Endothelial cell of umbilical vein (primary cell): ENCODE data around the gene ADA. TPM values are rescaled to one million over a fixed set of nuclear protein-coding genes. Genes with fewer than 3 reads are reported as not detected.

Source experiments
- BruUV-seq: library from RNA; stranded (reverse); fragments of 400-500 nt; replicated peaks from 2 replicates; lab custom pipeline; 2021; lab: Mats Ljungman, UMichigan
- CTCF ChIA-PET: fragments of 300-600, 350-600 bp; sonication (Branson Sonifier 250); formaldehyde crosslinking; loops from one replicate; lab custom pipeline; 2021; ENCODE audit warnings: antibody characterized with exemption, inconsistent platforms; lab: Charles Lee
- POLR2A ChIA-PET: fragments of 300-600, 350-600 bp; sonication (Branson Sonifier 250); formaldehyde crosslinking; loops from one replicate; lab custom pipeline; 2021; ENCODE audit warnings: antibody characterized with exemption, inconsistent platforms; lab: Charles Lee
- DNase-seq: peaks from one replicate; pipeline ENCODE4 v3.0.0-alpha.2; 2011; ENCODE audit warnings: low read depth, low spot score
- FAIRE-seq: peaks from 2 replicates; lab custom pipeline; 2011; peaks lifted over from hg19 to GRCh38; lab: Jason Lieb, UNC
- H2AFZ ChIP-seq: 2 replicates; pipeline ENCODE4 v1.6.0; 2012; ENCODE audit warnings: low read depth, low read length, control low read depth, inconsistent platforms
- H3K27ac ChIP-seq: 2 replicates; pipeline ENCODE4 v1.5.1; 2011; ENCODE audit warnings: low read depth, mild to moderate bottlenecking, control low read depth, low read length, moderate library complexity; ENCODE audit not compliant: insufficient read depth
- H3K27me3 ChIP-seq, 2 experiments: 2 replicates each; pipeline versions ENCODE4 v1.6.0 to v1.6.1; 2011; ENCODE audit warnings: low read length in 2 of 2, mixed read lengths in 1 of 2; ENCODE audit not compliant: control insufficient read depth in 2 of 2, insufficient read depth in 2 of 2
- H3K36me3 ChIP-seq, 2 experiments: 2 replicates in 1 of 2; 3 replicates in 1 of 2; pipeline ENCODE4 v1.5.1; 2011; ENCODE audit warnings: low read length in 2 of 2, mild to moderate bottlenecking in 1 of 2, moderate library complexity in 1 of 2; ENCODE audit not compliant: control insufficient read depth in 2 of 2, insufficient read depth in 2 of 2; ENCODE audit errors: extremely low read depth in 1 of 2
- H3K4me1 ChIP-seq: 3 replicates; pipeline ENCODE4 v1.5.1; 2011; ENCODE audit warnings: mild to moderate bottlenecking, low read length; ENCODE audit not compliant: control insufficient read depth, insufficient read depth; ENCODE audit errors: extremely low read depth
- H3K4me2 ChIP-seq: 2 replicates; pipeline ENCODE4 v1.6.1; 2011; ENCODE audit warnings: low read length, control low read depth, mixed read lengths; ENCODE audit not compliant: insufficient read depth
- H3K4me3 ChIP-seq, 3 experiments: fragments of 200-600 bp in 1 of 3; sonication (generic), shearing (Covaris generic) in 1 of 3; replicated peaks in 1 of 3; 2 replicates each; pipeline ENCODE4 v1.5.1; 2011 to 2016; ENCODE audit warnings: control low read depth in 3 of 3, low read length in 3 of 3, mild to moderate bottlenecking in 2 of 3, inconsistent platforms in 1 of 3, low read depth in 1 of 3, moderate library complexity in 1 of 3; ENCODE audit not compliant: insufficient read depth in 1 of 3
- H3K79me2 ChIP-seq: 2 replicates; pipeline ENCODE4 v1.6.0; 2012; ENCODE audit warnings: low read length, inconsistent platforms; ENCODE audit not compliant: control insufficient read depth, insufficient read depth
- H3K9ac ChIP-seq: replicated peaks from 2 replicates; pipeline ENCODE3; 2011; ENCODE audit warnings: low read length, control low read depth; ENCODE audit not compliant: insufficient read depth; ENCODE audit errors: extremely low read depth
- H3K9me1 ChIP-seq: replicated peaks from 3 replicates; pipeline ENCODE4 v1.6.0; 2011; ENCODE audit warnings: mild to moderate bottlenecking, low read length; ENCODE audit not compliant: control insufficient read depth, insufficient read depth; ENCODE audit errors: extremely low read depth
- H3K9me3 ChIP-seq: replicated peaks from 2 replicates; pipeline ENCODE4 v1.5.1; 2012; ENCODE audit warnings: low read length, inconsistent platforms; ENCODE audit not compliant: control insufficient read depth, insufficient read depth
- H4K20me1 ChIP-seq: replicated peaks from 2 replicates; pipeline ENCODE3; 2011; ENCODE audit warnings: mild to moderate bottlenecking, low read length; ENCODE audit not compliant: control insufficient read depth, insufficient read depth; ENCODE audit errors: extremely low read depth
- EZH2 ChIP-seq: IDR thresholded peaks from 2 replicates; pipeline ENCODE4 v1.6.1; 2012; ENCODE audit warnings: borderline replicate concordance, low read depth, mild to moderate bottlenecking, moderate library complexity, low read length, inconsistent platforms; ENCODE audit not compliant: severe bottlenecking
- FOS ChIP-seq: IDR thresholded peaks from 2 replicates; pipeline ENCODE4 v1.6.1; 2011; ENCODE audit warnings: mild to moderate bottlenecking, low read length, moderate library complexity, borderline replicate concordance; ENCODE audit not compliant: insufficient read depth
- GATA2 ChIP-seq: IDR thresholded peaks from 2 replicates; pipeline ENCODE4 v1.7.0; 2011; ENCODE audit warnings: low read depth, mild to moderate bottlenecking, moderate library complexity, mixed read lengths, low read length; ENCODE audit not compliant: insufficient read length, insufficient read depth
- JUN ChIP-seq: IDR thresholded peaks from 2 replicates; pipeline ENCODE4 v1.6.1; 2011; ENCODE audit warnings: borderline replicate concordance, low read depth; ENCODE audit not compliant: insufficient read length, insufficient read depth
- MYC ChIP-seq: IDR thresholded peaks from one replicate; pipeline ENCODE4 v1.6.1; 2011; ENCODE audit warnings: mild to moderate bottlenecking, low read depth, low read length
- POLR2A ChIP-seq: IDR thresholded peaks from 2 replicates; pipeline ENCODE4 v1.6.1; 2012; ENCODE audit warnings: low read depth, mild to moderate bottlenecking, control low read depth, low read length
- POLR2AphosphoS5 ChIP-seq: IDR thresholded peaks from 2 replicates; pipeline ENCODE4 v1.6.1; 2012; ENCODE audit warnings: low read depth, mild to moderate bottlenecking, control low read depth, low read length, moderate library complexity; ENCODE audit not compliant: insufficient read depth
- dilution Hi-C: fragments of 300-500 bp; cut with MboI; formaldehyde crosslinking; loops from one replicate; pipeline ENCODE4 v1.15.0; 2019; ENCODE audit warnings: low sequenced_read_pairs; ENCODE audit not compliant: extremely low pct_ligation_motif_present
- intact Hi-C: fragments of 100-400 bp; cut with micrococcal nuclease; formaldehyde crosslinking; loops from one replicate; pipeline ENCODE4 v1.10.0; 2022
- polyA plus RNA-seq, 4 experiments: library from polyadenylated mRNA; depleted of rRNA in 3 of 4; stranded (reverse) in 3 of 4; unstranded in 1 of 4; fragments of >200 nt; gene quantifications; 2 replicates each; pipeline versions ENCODE4 v1.2.1 to v1.2.3, GENCODE V29; 2011 to 2012; ENCODE audit warnings: missing spikeins in 1 of 4
- total RNA-seq: library from RNA; stranded (reverse); gene quantifications from 2 replicates; pipeline ENCODE4 v1.2.3, GENCODE V29; 2021
- TF ChIP-seq, protein P1 (sequence below): IDR thresholded peaks from 2 replicates; pipeline ENCODE4 v1.6.1; 2011; ENCODE audit not compliant: insufficient read depth, insufficient read length
- TF ChIP-seq, protein P2 (sequence below), 2 donors: IDR thresholded peaks; 1 replicate in 1 of 2; 2 replicates in 1 of 2; pipeline ENCODE4 v1.5.1; 2011; ENCODE audit warnings: low read length in 2 of 2, mild to moderate bottlenecking in 2 of 2, moderate library complexity in 2 of 2, control low read depth in 1 of 2, inconsistent platforms in 1 of 2, low read depth in 1 of 2; ENCODE audit not compliant: insufficient read depth in 1 of 2; ENCODE audit errors: extremely low read depth in 1 of 2

The ADA gene
- total and polyA plus RNA-seq, 2 donors (not counting 3 experiments of a cell fraction or from before 2014, with no cell fraction given) = 26.3 to 33.1 TPM

DNA sequence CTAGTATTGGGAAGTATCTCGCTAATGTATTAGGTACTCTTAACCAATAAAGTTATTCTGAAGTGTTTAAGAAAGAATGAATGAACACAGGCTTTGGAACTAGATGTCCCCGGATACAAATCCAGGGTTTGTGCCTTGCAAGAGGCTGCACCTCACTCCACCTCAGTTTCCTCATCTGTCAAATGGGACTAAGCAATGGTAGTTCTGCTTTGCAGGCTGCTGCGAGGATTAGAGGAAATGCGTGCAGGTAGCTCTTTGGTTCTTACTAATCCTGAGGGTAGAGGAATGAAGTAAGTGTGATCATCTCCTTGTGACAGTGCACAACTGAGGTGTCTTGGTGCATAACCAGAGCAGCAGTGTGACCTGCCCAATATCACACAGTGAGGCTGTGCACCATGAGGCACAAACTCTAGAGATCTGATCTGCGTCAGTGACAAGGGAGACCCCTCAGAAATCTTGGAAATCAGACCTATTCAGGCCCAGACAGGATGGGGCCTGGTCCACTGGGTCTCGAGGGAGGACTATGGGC is 26.7 kb downstream of the ADA start:
- no peak overlapping the region for H2AFZ ChIP-seq
- H3K9me1 ChIP-seq = no peaks in the 10 kb centered on the region
- no peak overlapping the region for H3K9ac ChIP-seq
- intact Hi-C loops = no loop called here
- CTCF ChIA-PET = no interaction called here
- H3K9me3 ChIP-seq = no peaks in the 10 kb centered on the region
- POLR2A ChIA-PET = no interaction called here
- peaks cover 0 to 9% of the 10 kb centered on the region in 2 experiments for H3K36me3 ChIP-seq
- no peaks in the 10 kb centered on the region for H3K4me1 ChIP-seq
- no peak for DNase-seq
- TF ChIP-seq EZH2 (no peak), POLR2A (no peak), POLR2AphosphoS5 (no peak), GATA2 (no peak), FOS (no peak), JUN (no peak), MYC (no peak)
- TF ChIP-seq, protein P1, sequence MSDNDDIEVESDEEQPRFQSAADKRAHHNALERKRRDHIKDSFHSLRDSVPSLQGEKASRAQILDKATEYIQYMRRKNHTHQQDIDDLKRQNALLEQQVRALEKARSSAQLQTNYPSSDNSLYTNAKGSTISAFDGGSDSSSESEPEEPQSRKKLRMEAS = no peak
- TF ChIP-seq, protein P2, sequence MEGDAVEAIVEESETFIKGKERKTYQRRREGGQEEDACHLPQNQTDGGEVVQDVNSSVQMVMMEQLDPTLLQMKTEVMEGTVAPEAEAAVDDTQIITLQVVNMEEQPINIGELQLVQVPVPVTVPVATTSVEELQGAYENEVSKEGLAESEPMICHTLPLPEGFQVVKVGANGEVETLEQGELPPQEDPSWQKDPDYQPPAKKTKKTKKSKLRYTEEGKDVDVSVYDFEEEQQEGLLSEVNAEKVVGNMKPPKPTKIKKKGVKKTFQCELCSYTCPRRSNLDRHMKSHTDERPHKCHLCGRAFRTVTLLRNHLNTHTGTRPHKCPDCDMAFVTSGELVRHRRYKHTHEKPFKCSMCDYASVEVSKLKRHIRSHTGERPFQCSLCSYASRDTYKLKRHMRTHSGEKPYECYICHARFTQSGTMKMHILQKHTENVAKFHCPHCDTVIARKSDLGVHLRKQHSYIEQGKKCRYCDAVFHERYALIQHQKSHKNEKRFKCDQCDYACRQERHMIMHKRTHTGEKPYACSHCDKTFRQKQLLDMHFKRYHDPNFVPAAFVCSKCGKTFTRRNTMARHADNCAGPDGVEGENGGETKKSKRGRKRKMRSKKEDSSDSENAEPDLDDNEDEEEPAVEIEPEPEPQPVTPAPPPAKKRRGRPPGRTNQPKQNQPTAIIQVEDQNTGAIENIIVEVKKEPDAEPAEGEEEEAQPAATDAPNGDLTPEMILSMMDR (IDR thresholded peaks at IDR 0.05; ENCODE audit: extremely low read depth in 1 of 2, insufficient read depth in 1 of 2, low read depth in 1 of 2, low read length in 2 of 2) = no peak
- dilution Hi-C loops = no loop called here
- no peaks in the 10 kb centered on the region for H3K27me3 ChIP-seq
- H3K4me2 ChIP-seq = no peak overlapping the region
- BruUV-seq = no TSS peak
- FAIRE-seq = no peak
- H3K27ac ChIP-seq = no peak overlapping the region
- no peak overlapping the region for H3K4me3 ChIP-seq
- H3K79me2 ChIP-seq = no peaks in the 10 kb centered on the region
- no peaks in the 10 kb centered on the region for H4K20me1 ChIP-seq
